Endometrial microvascular endothelial cells (primary cell): ENCODE results near the gene ZNF205. TPM values are rescaled to one million over a fixed set of nuclear protein-coding genes. Genes with fewer than 3 reads are reported as not detected.
"Not testable (repeated sequence)": the region's sequence is repeated elsewhere in the genome, so short reads cannot be mapped to it uniquely, and the experiment has no call there.

ENCODE experiments used
- in situ Hi-C: cut with HindIII; loops from 2 replicates; pipeline ENCODE4 v1.10.0; 2017; ENCODE audit warnings: low sequenced_read_pairs, low pct_unique_long_range_greater_than_20kb; ENCODE audit errors: inconsistent ontology term
- total RNA-seq: library from RNA; depleted of rRNA; stranded (reverse); fragments of >200 nt; gene quantifications from one replicate; pipeline ENCODE4 v1.2.3, GENCODE V29; 2015; ENCODE audit errors: inconsistent ontology term

The ZNF205 gene
- total RNA-seq, result 16.2 TPM

DNA sequence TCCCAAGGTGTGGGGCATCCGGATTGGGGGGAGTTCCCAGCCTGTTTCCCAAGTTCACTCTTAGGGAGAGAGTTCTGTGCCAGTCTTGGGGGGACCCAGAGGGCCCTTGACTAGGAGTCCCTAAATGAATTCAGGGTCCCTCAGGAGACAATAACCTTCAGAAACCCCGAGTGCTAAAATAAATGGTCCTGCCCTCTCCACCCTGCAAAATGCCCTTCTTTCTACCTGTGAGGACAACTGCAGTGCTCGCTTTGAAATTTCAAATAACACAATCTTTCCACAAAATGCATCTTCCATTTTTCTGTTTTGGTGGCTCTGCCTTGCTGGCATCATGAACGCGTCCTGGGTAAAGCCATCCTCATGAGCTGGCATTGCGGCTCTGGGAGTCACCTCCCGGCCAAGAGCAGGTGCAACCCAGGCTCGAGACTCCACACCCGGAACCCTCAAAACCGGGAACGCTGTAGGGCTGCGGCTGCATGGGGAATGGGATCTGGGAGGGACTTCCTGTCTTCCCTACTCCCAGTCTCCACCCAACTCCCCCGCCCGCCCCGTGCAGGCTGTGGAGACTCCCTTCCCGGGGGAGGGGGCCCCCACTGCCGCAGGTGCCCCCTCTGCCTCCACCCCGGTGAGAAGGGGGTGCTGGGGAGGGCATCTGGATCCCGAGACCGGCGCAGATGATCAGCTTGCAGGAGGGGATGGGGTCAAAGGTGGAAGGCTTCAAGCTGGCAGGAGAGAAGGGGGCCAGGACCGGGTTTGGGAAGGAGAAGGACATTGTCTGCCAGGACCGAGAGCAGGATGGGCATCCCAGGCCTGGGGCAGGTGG lies at the start of gene ZNF205:
Gene ZNF205, plus strand, starts transcription at position 529 of the 823 bp plus-strand sequence. CDS start 845 bp downstream, outside the sequence.
- in situ Hi-C loops, result no loop called here

DNA sequence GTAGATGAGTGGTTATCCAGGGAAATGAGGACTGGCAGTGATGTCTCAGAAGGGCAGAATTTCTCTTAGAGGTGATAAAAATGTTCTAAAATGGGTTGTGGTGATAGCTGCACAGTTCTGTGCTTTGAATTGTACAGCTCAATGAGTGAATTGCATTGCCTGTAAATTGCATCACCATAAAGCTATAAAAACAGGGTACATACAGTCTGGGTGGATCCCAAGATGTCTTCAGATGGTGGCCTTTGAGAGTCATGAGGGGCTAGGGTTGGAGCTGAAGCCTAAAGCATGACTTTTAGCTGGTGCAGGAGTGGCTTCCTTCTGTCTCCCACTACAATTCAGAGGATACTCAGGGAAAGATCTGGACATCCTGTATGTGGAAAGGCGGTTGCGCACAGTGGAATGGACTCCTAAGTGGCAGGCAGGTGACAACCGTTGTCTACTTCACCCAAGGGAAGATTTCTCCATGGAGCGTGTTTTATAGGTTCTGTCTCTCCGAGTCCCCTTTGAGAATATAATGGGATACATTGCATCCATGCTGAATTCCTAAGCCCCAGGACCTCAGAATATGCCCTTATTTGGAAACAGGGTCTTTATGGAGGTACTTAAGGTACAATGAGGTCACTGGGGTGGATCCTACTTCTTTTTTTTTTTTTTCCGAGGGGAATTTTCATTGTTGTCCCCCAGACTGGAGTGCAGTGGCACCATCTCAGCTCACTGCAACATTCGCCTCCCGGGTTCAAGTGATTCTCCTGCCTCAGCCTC lies 48.6 kb upstream of the ZNF205 start:
- in situ Hi-C loops, result no loop called here

DNA sequence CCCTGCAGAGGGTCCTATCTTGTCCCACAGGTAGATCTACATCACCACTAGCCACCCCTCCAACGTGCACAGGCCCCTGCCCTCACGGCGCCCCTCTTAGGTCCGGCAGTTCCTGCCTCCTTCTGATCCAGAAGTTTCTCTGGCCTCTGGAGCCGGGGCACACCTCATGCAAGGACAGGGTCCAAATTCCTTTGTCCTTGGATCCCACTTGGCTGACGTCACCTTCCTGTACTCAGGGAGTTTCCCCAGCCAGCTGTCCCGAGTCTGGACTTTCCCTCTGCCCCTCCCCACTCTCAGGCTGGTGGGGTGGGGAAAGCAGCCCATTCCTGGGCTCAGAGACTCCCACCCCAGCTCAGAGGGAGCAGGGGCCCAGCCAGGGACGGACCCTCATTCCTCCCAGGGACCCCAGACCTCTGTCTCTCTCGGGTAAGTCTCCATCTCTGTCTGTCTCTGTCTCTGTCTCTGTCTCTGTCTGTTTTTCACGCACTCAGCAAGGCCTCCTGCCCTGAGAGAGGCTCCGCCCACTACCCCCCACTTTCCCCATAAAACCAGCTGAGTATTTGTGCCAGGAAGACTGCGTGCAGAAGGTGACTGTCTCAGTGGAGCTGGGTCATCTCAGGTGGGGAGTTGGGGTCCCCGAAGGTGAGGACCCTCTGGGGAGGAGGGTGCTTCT lies 47.2 kb upstream of the ZNF205 start, which contains the start of gene IL32:
Gene IL32, plus strand, starts transcription at position 572 of the 673 bp plus-strand sequence. CDS start 172 bp downstream, outside the sequence.
- in situ Hi-C loops, result no loop called here

DNA sequence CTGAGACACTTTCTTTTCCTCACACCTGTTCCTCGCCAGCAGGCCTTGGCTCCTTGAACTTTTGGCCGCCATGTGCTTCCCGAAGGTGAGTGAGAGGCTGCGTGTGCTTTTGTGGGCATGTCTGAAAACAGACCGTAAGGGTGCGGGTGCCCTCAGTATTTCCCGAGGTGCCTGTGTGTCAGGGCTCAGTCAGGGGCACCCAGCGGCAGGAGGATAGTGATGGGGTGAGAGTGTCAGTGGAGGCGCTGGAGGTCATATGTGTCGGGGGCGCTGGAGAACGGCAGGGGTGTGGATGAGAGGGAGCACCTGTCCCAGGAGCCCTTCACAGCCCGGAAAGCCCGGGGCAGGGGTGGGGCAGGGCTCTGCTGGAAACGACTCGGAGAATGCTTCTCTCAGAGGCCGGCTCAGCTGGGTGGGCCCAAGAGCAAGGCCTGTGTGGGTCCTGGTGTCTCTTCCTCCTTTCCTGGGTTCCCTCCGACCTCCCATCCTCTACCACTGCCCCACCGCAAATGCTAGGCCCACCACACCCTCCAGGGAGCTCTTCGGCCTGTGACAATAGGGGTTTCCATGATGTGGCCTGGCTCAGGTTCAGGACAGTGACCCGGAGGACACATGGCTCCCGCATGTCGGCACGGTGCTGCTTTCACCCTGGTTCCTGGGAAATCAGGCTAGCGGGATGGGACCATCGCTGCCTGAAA lies 46.5 kb upstream of the ZNF205 start:
- in situ Hi-C loops, result no loop called here

GRCh38 chr16:3066440-3066748 lies 46.0 kb upstream of the ZNF205 start:
- in situ Hi-C loops, result no loop called here

GRCh38 chr16:3068487-3068886 lies 43.9 kb upstream of the ZNF205 start:
- in situ Hi-C loops, result no loop called here

- in situ Hi-C loops, result not testable (repeated sequence)
These were observed 43.2 kb upstream of the ZNF205 start for GRCh38 chr16:3069146-3069545.

DNA sequence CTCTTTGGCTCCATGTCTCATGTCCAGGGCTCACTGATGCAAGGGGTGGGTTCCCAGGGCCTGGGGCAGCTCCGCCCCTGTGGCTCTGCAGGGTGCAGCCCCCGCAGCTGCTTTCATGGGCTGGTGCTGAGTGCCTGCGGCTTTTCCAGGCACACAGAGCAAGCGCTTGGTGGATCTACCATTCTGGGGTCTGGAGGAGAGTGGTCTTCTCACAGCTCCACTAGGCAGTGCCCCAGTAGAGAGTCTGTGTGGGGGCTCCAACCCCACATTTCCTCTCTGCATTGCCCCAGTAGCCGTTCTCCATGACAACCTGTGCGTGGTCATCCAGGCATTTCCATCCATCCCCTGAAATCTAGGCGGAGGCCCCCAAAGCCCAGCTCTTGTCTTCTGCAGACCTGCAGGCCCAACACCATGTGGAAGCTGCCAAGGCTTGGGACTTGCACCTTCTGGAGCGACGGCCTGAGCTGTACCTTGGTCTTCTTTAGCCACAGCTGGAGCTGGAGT lies 41.7 kb upstream of the ZNF205 start:
- in situ Hi-C loops, result no loop called here

GRCh38 chr16:3071655-3072054 lies 40.7 kb upstream of the ZNF205 start:
- in situ Hi-C loops, result no loop called here

DNA sequence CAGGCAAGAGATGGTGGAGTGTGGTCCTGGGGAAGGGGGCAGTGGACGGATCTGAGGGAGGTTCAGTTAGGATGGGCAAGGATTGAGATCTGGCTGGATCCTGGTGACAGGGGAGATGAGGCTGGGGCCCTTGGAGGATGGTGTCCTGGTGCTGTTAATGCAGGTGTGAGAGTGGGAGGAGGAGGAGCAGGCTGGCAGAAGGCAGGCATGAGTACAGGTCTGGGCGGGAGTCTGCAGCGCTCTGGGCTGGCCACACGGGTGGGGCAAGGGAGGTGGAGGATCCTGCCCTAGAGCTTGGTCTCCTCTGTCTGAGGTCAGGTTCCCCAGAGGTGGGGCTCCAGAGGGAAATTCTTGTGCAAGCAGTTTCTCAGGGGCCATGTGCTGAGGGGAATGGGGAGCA lies 40.2 kb upstream of the ZNF205 start:
- in situ Hi-C loops, result not testable (repeated sequence)

DNA sequence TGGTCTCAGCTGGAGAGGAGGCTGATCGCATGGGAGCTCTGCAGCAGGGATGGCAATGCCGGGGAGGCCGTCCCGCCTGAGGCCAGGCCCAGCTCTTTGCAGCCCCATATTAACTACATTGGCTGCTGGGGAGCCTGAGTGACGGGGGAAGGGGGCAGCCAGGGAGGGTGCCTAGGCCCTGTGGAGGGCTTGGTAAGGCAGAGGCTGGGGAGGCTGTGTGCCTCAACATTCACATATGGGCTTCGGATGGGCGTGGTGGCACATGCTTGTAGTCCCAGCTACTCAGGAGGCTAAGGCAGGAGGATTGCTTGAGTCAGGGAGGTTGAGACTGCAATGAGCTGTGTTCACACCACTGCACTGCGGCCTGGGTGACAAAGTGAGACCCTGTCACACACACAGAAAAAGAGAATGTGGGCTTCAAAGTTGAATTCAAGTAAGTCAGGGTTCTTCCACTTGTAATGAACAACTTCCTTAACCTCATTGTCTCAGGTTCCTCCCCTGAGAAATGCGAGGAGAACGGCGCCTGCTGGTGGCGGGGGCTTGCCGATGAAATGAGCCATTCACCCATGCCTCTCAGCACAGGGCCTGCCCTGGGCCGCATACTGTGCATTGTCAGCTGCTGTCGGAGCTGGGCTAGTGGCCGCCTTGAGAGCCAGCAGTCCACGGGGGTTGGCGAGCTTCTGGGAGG lies 39.7 kb upstream of the ZNF205 start:
- in situ Hi-C loops, result not testable (repeated sequence)

DNA sequence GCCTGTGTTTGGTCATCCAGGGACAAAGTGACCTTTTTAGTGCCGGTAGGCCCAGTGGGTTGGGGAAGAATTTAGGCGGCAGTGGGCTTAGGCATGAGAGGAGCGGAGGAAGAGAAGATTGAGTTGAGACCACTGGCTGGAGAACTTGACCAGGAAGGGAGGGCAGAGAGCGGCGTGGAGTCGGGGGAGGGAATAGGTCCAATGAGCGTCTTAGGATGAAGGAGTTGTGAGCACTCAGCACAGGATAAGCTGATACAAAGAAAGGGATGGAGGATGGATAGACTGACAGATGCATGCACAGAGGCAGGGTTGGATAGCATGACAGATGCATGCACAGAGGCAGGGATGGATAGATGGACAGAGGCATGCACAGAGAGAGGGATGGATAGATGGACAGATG lies 38.9 kb upstream of the ZNF205 start:
- in situ Hi-C loops, result no loop called here

GRCh38 chr16:3074860-3075522 lies 37.4 kb upstream of the ZNF205 start:
- in situ Hi-C loops, result no loop called here

- in situ Hi-C loops, result no loop called here
These were observed 36.9 kb upstream of the ZNF205 start for GRCh38 chr16:3075523-3075915.

- in situ Hi-C loops, result not testable (repeated sequence)
These were observed 36.4 kb upstream of the ZNF205 start for GRCh38 chr16:3075946-3076345.

DNA sequence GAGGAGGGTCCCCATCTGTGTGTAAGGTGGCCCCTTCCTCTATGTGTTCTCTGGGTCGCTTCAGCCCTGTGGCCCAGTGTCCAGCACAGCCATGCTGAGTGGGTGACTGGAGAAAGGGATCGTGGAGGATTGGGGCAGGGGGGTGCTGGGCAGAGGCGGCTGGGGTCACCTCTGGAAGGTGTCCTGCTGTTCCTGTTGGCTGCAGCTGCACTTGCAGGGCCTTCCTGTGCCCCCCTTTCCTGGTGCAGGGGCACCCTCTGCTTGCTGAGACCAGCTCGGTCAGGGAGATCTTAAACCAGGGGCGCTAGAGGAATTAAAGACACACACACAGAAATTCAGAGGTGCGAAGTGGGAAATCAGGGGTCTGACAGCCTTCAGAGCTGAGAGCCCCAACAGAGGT lies 35.8 kb upstream of the ZNF205 start:
- in situ Hi-C loops, result no loop called here

DNA sequence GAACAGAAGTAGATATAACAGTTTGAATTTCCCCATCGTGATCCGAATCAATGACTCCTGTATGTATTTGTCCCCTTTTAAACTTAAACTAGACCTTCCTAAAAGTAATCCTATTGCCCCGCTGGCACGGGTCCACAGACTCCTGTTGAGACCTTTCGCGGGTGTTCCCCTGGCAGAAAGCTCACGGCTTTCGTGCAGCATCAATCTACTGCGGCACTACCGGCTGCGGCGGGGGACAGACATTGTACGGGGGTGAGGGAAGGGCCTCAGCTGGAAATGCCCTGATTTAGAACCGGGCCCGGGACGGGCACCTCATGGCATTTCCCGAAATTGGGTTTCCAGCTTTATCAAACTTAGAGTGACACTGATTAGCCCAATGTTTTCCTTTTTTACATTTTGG lies 32.4 kb upstream of the ZNF205 start:
- in situ Hi-C loops, result no loop called here

DNA sequence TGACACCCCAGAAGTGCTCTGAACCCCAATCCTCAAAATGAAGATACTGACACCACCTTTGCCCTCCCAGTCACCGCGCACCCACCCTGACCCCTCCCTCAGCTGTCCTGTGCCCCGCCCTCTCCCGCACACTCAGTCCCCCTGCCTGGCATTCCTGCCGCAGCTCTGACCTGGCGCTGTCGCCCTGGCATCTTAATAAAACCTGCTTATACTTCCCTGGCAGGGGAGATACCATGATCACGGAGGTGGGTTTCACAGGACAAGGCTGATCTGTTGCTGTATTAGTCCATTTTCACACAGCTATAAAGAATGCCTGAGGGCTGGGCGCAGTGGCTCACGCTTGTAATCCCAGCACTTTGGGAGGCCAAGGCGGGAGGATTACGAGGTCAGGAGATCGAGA lies 30.4 kb upstream of the ZNF205 start:
- in situ Hi-C loops, result not testable (repeated sequence)
